Immature natural killer cell (primary cell): ENCODE results near the gene LTC4S. TPM values are rescaled to one million over a fixed set of nuclear protein-coding genes. Genes with fewer than 3 reads are reported as not detected.
"Not testable (repeated sequence)": the region's sequence is repeated elsewhere in the genome, so short reads cannot be mapped to it uniquely, and the experiment has no call there.

Experiments used
- DNase-seq, 3 donors: peaks; one replicate each; pipeline ENCODE4 v3.0.0; 2022; ENCODE audit warnings: mixed read lengths in 1 of 3
- H3K27ac Mint-ChIP-seq, 6 donors: one replicate each; pipeline ENCODE4 v1.8.0; 2020; ENCODE audit warnings: mixed read lengths in 6 of 6, mild to moderate bottlenecking in 5 of 6, inconsistent platforms in 4 of 6, moderate library complexity in 3 of 6
- H3K27me3 Mint-ChIP-seq, 3 donors: one replicate each; pipeline ENCODE4 v1.8.0; 2020 to 2021; ENCODE audit warnings: low read depth in 3 of 3, mild to moderate bottlenecking in 3 of 3, mixed read lengths in 3 of 3, moderate library complexity in 3 of 3, inconsistent platforms in 1 of 3
- H3K36me3 Mint-ChIP-seq, 3 donors: one replicate each; pipeline ENCODE4 v1.8.0; 2020; ENCODE audit warnings: mixed read lengths in 3 of 3, inconsistent platforms in 2 of 3, mild to moderate bottlenecking in 2 of 3
- H3K4me1 Mint-ChIP-seq, 2 donors: one replicate each; pipeline ENCODE4 v1.8.0; 2020; ENCODE audit warnings: inconsistent platforms in 2 of 2, mild to moderate bottlenecking in 2 of 2, mixed read lengths in 2 of 2, moderate library complexity in 1 of 2
- H3K4me3 Mint-ChIP-seq, 5 donors: one replicate each; pipeline ENCODE4 v1.8.0; 2020; ENCODE audit warnings: mild to moderate bottlenecking in 5 of 5, mixed read lengths in 5 of 5, inconsistent platforms in 3 of 5, moderate library complexity in 3 of 5
- H3K9me3 Mint-ChIP-seq, 6 donors: one replicate each; pipeline ENCODE4 v1.8.0; 2020; ENCODE audit warnings: mild to moderate bottlenecking in 6 of 6, mixed read lengths in 6 of 6, inconsistent platforms in 4 of 6, moderate library complexity in 3 of 6
- polyA plus RNA-seq, 3 donors: library from polyadenylated mRNA; unstranded; fragments of 300-500 nt; fragmentation: Illumina TruSeq; gene quantifications; one replicate each; pipeline ENCODE4 v1.2.3, GENCODE V29; 2021

Gene LTC4S
- polyA plus RNA-seq, 3 donors from 2014 or later, result 2.3 to 5.8 (median 5.8) TPM

- Mint-ChIP-seq H3K36me3 (peaks cover 14 to 45% (median 23%) of the 10 kb centered on the region in 3 donors), H3K4me1 (peaks cover 25 to 29% of the 10 kb centered on the region in 2 donors), H3K27ac (peak overlapping the region in 2 of 6 donors; percentile 35 to 40), H3K4me3 (no peak overlapping the region), H3K27me3 (peaks cover 4 to 10% (median 7%) of the 10 kb centered on the region in 3 donors), H3K9me3 (no peaks in the 10 kb centered on the region)
- no peak for DNase-seq
These were observed 40.3 kb downstream of the LTC4S start for GRCh38 chr5:179834120-179834519.

- not testable (repeated sequence) for DNase-seq, H3K27me3 Mint-ChIP-seq, H3K27ac Mint-ChIP-seq, H3K9me3 Mint-ChIP-seq, H3K4me3 Mint-ChIP-seq
- Mint-ChIP-seq H3K4me1 (peaks cover 24 to 28% of the 10 kb centered on the region in 2 donors), H3K36me3 (peaks cover 14 to 38% (median 23%) of the 10 kb centered on the region in 3 donors)
These were observed 41.1 kb downstream of the LTC4S start for GRCh38 chr5:179834871-179835270.

DNA sequence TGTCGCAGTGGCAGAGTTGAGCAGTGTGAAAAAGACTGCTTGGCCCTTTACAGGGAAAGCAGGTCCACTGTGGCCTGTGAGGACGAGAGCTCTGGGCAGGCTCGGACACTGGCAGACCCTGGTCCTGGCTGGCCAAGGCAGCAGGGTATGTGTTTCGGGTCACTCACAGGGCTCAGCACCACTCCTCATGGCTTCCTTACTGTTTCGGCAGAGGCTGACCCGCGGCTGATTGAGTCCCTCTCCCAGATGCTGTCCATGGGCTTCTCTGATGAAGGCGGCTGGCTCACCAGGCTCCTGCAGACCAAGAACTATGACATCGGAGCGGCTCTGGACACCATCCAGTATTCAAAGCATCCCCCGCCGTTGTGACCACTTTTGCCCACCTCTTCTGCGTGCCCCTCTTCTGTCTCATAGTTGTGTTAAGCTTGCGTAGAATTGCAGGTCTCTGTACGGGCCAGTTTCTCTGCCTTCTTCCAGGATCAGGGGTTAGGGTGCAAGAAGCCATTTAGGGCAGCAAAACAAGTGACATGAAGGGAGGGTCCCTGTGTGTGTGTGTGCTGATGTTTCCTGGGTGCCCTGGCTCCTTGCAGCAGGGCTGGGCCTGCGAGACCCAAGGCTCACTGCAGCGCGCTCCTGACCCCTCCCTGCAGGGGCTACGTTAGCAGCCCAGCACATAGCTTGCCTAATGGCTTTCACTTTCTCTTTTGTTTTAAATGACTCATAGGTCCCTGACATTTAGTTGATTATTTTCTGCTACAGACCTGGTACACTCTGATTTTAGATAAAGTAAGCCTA is 42.6 kb downstream of the LTC4S start:
- peaks cover 4 to 9% (median 7%) of the 10 kb centered on the region in 3 donors for H3K27me3 Mint-ChIP-seq
- H3K4me3 Mint-ChIP-seq, result peak overlapping the region; percentile 48 to 69 (median 60)
- H3K27ac Mint-ChIP-seq, result peak overlapping the region; percentile 86 to 94 (median 90)
- peaks cover 20 to 25% of the 10 kb centered on the region in 2 donors for H3K4me1 Mint-ChIP-seq
- H3K9me3 Mint-ChIP-seq, result no peaks in the 10 kb centered on the region
- peak; percentile 60 to 69 (median 67) for DNase-seq
- H3K36me3 Mint-ChIP-seq, result peaks cover 9 to 28% (median 19%) of the 10 kb centered on the region in 3 donors

- Mint-ChIP-seq H3K4me3 (peak overlapping the region; percentile 48 to 69 (median 60)), H3K9me3 (no peaks in the 10 kb centered on the region), H3K27me3 (peaks cover 4 to 6% (median 5%) of the 10 kb centered on the region in 3 donors), H3K36me3 (peaks cover 9 to 28% (median 19%) of the 10 kb centered on the region in 3 donors), H3K4me1 (peaks cover 18 to 25% of the 10 kb centered on the region in 2 donors), H3K27ac (peak overlapping the region; percentile 86 to 94 (median 90))
- DNase-seq, result no peak
These were observed 43.6 kb downstream of the LTC4S start for GRCh38 chr5:179837076-179838011.

- peaks cover 7 to 21% (median 12%) of the 10 kb centered on the region in 3 donors for H3K36me3 Mint-ChIP-seq
These were observed 45.8 kb downstream of the LTC4S start for GRCh38 chr5:179839328-179840256.

DNA sequence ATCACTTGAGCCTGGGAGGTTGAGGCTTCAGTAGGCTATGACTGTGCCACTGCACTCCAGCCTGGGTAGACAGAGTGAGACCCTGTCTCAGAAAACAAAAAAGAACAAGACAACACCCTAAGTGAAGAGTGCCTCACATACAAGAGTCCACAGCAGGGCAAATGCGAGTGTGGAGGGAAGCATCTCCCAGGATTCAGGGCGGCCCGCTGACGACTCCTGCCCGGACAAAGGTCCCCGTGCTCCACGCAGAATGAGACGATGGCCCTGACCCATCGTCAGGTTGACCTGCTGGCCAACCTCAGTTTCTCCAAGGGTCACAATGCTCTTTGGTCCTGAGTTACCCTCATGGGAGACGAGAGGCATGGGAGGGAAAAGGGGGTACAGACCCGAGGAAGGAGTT is 46.5 kb downstream of the LTC4S start:
- peak overlapping the region in 2 of 6 donors; percentile 25 to 70 for H3K27ac Mint-ChIP-seq
- peaks cover 0 to 6% (median 5%) of the 10 kb centered on the region in 3 donors for H3K27me3 Mint-ChIP-seq
- peaks cover 12 to 25% (median 17%) of the 10 kb centered on the region in 3 donors for H3K36me3 Mint-ChIP-seq
- no peak overlapping the region for H3K4me3 Mint-ChIP-seq
- no peak for DNase-seq
- peaks cover 18 to 24% of the 10 kb centered on the region in 2 donors for H3K4me1 Mint-ChIP-seq
- H3K9me3 Mint-ChIP-seq, result no peaks in the 10 kb centered on the region

More at GRCh38 chr5:179839328-179840256, 45.8 kb downstream of the LTC4S start:
- H3K27ac Mint-ChIP-seq, result peak overlapping the region; percentile 20 to 78 (median 48)
- H3K27me3 Mint-ChIP-seq, result peaks cover 0 to 6% (median 5%) of the 10 kb centered on the region in 3 donors
- H3K9me3 Mint-ChIP-seq, result no peaks in the 10 kb centered on the region
- H3K4me1 Mint-ChIP-seq, result peaks cover 18 to 25% of the 10 kb centered on the region in 2 donors
- DNase-seq, result no peak
- no peak overlapping the region for H3K4me3 Mint-ChIP-seq

DNA sequence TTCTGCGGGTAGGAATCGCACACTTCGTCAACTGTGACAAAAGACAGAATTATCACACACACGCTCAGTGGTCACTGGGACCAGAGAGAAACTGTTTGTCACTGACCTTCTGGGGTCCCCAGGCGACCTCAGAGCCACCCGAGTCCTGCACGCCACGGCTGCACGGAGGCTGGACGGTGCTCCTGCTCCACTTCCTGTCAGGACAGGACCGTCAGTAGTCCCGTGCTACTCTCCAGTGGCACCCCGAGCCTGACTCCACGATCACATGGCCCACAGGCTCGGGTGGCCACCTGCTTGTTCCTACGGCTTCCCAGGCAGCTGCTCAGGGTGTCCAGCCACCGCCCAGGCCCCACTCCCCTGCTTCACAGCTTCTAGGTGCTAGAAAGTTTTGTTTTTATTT is 47.0 kb downstream of the LTC4S start:
- no peak overlapping the region for H3K27ac Mint-ChIP-seq
- no peaks in the 10 kb centered on the region for H3K9me3 Mint-ChIP-seq
- no peak overlapping the region for H3K4me3 Mint-ChIP-seq
- peaks cover 18 to 19% of the 10 kb centered on the region in 2 donors for H3K4me1 Mint-ChIP-seq
- peaks cover 0 to 6% (median 5%) of the 10 kb centered on the region in 3 donors for H3K27me3 Mint-ChIP-seq
- DNase-seq, result no peak
- H3K36me3 Mint-ChIP-seq, result peaks cover 12 to 25% (median 17%) of the 10 kb centered on the region in 3 donors

GRCh38 chr5:179841621-179842020 is 47.8 kb downstream of the LTC4S start:
- peak overlapping the region in 1 of 6 donors; percentile 26 for H3K27ac Mint-ChIP-seq
- peaks cover 10 to 11% of the 10 kb centered on the region in 2 donors for H3K4me1 Mint-ChIP-seq
- no peak overlapping the region for H3K4me3 Mint-ChIP-seq
- no peaks in the 10 kb centered on the region for H3K9me3 Mint-ChIP-seq
- H3K36me3 Mint-ChIP-seq, result peaks cover 8 to 23% (median 12%) of the 10 kb centered on the region in 3 donors
- DNase-seq, result no peak
- H3K27me3 Mint-ChIP-seq, result peaks cover 0 to 4% (median 2%) of the 10 kb centered on the region in 3 donors

Other genes starting within 250 kb of the LTC4S start
- 10 to 100 TPM; 20.0 to 37.4 (median 25.9) TPM for gene RUFY1, start 243.4 kb upstream of the LTC4S start, polyA plus RNA-seq
- 100 to 1,000 TPM in 1 of 3 donors, 10 to 100 TPM in 2; 45.7 to 110 (median 73.3) TPM for gene HNRNPH1, start 170.3 kb upstream of the LTC4S start, polyA plus RNA-seq
- 1 to 10 TPM in 1 of 3 donors, under 1 TPM in 2; 0.56 to 1.3 (median 0.86) TPM for gene CBY3, start 113.0 kb upstream of the LTC4S start, polyA plus RNA-seq
- gene CANX, start 95.0 kb upstream of the LTC4S start, polyA plus RNA-seq, result 100 to 1,000 TPM; 240 to 326 (median 325) TPM
- gene MAML1, start 61.2 kb upstream of the LTC4S start, polyA plus RNA-seq, result 1 to 10 TPM in 2 of 3 donors, under 1 TPM in 1; 0.59 to 8.5 (median 1.5) TPM
- gene MGAT4B, start 12.9 kb downstream of the LTC4S start, polyA plus RNA-seq, result 10 to 100 TPM in 2 of 3 donors, 1 to 10 TPM in 1; 8.7 to 16.3 (median 15.0) TPM
- 100 to 1,000 TPM; 256 to 292 (median 268) TPM for gene SQSTM1, start 26.9 kb downstream of the LTC4S start, polyA plus RNA-seq
- 1 to 10 TPM; 3.4 to 6.2 (median 4.2) TPM for gene MRNIP, start 64.8 kb downstream of the LTC4S start, polyA plus RNA-seq
- gene TBC1D9B, start 113.9 kb downstream of the LTC4S start, polyA plus RNA-seq, result 10 to 100 TPM; 11.7 to 50.8 (median 14.5) TPM